ENCODE results near the gene SREBF1.

Gene SREBF1

GRCh38 chr17:17823433-17824118, 13.2 kb downstream of the SREBF1 start:
- peak; percentile 88 for DNase-seq

GRCh38 chr17:17822616-17823015, 14.2 kb downstream of the SREBF1 start:
- no peak for DNase-seq

DNA sequence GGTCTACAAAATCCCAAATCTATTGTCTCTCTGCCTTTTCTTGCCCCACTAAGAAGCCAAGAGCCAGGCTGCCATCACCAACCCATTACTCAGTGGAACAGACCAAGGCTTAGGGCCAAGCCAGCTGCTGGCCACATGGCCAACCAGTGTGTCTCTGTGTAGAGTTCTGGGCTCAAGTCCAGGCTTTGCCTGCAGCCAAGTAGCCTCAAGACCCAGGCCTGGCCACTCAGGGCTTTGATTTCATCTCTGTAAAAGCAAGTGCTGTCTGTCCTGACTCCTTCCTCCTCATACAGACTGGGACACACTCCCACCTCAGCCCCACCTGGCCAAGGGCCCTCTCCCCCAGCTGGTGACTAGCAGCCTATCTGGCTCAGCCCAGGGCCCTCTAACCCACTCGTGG, 14.6 kb downstream of the SREBF1 start:
- peak; percentile 45 for DNase-seq

GRCh38 chr17:17820463-17821158, 16.2 kb downstream of the SREBF1 start:
- DNase-seq, result no peak

DNA sequence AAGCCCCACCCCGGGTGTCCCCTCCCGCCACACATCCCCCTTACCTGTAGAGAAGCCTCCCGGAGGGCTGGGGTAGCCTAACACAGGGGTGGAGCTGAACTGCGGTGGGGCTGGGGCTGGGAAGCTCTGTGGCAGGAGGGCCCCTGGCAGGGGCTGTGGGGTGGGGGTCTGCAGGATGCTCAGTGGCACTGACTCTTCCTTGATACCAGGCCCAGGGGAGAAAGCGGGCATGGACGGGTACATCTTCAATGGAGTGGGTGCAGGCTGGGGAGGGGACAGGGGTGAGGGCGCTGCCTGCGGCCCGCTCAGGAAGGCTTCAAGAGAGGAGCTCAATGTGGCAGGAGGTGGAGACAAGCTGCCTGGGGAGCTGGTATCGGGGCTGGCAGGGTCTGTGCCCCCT, 16.7 kb downstream of the SREBF1 start:
- DNase-seq, result no peak

DNA sequence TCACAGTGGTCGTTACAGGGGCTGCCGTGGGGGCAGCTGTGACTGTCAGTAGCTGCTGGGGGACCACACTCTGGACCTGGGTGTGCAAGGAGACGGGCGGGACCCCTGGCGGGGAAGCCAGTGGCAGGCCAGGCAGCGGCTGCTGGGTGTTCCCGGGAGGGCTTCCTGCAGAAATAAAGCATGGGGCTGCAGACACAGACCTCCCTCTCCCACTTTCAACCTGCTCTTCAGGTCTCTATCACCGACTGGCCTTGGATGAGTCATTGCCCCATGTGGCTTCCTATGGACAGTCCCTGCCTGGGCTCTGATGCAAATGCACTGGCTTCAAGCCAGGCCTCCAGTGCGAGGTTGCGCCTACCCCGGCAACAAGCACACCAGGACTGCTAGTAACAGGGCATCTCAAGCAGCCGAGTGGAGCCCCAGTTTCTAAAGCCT, 17.2 kb downstream of the SREBF1 start:
- DNase-seq, result peak; percentile 76

GRCh38 chr17:17819111-17819510, 17.7 kb downstream of the SREBF1 start:
- DNase-seq, result no peak

- no peak for DNase-seq
Observed at GRCh38 chr17:17818088-17818526, 18.7 kb downstream of the SREBF1 start.

- no peak for DNase-seq
Observed at GRCh38 chr17:17817552-17817947, 19.2 kb downstream of the SREBF1 start.

DNA sequence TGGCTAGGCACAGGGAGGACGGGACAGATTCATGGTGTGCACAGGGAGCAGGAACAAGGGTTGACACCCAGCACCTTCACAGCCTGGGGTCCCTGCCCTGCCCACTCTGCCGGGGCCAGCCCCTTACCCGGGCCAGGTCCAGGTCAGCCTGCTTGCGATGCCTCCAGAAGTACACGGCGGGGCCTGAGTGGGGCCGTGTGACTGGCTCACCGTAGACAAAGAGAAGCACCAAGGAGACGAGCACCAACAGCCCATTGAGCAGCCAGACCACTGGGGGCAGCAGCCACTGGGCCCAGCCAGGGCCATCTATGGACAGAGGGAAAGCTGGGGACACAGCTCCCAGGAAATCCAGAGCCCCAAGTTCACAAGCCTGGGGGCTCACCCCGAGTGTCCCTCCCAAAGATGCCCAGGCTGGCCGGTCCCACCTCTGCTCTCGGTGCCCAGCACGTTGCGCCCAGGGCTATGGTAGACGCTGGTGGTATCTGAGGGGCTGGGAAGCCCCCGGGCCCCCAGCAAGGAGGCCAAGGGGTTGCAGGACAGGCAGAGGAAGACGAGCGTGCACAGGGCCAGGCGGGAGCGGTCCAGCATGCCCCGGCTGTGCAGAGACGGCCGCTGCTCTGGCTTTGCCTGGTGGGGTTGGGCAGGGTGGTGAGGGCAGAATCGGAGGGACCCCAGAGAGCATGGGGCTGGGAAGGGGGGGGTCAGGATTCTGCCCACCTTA, 19.8 kb downstream of the SREBF1 start:
- no peak for DNase-seq

DNA sequence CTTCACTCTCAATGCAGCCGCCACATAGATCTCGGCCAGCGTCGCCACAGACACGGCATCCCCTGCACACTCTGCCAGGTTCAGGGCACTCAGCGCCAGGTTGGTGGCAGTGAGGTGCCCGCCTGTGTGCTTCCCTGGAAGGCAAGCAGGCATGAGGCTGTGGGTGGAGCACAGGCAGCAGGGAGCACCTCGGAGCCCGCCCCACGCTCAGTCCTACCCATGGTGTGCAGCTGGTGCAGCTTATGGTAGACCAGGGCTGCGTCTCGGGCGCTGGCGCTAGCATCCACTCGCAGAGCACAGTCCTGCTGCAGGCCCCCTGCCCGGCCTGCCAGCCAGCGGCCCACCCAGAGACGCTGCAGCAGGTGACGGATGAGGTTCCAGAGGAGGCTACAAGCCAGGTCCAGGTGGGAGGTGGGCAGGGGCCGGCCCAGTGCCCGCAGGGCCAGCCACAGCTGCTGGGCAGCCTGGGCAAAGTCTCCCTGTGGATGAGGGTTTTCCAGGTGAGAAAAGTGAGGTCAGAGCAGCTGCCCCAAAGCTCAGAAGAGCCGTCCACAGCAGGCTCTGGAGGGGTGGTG, 20.5 kb downstream of the SREBF1 start:
- DNase-seq, result no peak

GRCh38 chr17:17815436-17816200, 21.2 kb downstream of the SREBF1 start:
- no peak for DNase-seq

DNA sequence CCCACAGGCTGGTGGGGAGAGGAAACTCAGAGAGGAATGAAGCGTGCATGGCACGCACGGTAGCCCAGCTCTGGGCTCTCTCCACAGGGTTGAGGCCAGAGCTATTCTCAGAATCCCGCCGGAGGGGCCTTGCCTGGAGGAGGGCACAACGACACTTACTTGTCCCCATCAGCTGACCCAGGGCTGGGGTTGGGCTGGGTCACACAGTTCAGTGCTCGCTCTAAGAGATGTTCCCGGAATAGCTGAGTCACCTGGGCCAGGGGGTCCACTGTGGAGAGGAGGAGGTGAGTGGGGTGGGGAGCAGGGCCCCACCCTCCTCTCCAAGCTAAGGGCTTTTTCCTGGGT, 21.8 kb downstream of the SREBF1 start:
- DNase-seq, result no peak

DNA sequence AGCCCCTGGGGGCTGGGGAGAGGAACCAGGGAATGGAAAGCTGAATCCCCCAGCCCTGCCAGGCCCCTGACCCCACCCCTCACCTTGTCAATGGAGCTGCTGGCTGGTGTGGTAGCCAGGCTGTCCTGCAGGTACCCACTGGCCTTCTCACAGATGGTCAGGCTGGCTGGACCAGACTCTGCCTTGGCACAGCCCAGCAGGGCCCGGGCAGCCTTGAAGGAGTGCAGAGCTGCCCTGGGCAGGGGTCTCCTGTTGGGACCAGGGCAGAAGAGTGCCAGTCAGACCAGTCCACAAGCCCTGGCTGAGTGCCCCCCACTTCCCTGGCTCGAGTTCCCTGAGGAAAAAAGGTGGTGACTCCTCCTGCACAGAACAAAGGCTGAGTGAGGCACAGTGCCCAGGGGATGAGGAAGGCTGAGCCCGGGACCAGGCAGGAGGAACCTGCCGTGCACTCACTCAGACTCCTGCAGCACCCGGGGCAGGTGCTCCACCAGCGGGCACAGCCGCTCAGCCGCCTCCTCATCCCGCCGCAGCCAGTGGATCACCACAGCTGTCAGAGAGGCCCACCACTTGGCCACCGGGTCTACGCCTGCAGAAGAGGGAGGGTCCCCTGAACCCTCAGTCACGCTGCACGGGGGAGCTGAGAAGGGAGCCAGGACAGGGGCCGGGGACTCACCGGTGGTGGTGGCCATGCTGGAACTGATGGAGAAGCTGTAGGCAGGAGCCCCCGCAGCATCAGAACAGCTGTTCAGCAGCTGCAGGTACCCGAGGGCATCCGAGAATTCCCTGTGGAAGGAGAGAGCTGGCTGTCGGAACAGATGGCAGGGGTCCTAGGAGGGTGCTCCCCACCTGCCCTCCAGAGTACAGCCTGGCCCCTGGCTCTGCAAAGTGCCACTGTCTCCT, 22.4 kb downstream of the SREBF1 start:
- DNase-seq, result no peak

DNA sequence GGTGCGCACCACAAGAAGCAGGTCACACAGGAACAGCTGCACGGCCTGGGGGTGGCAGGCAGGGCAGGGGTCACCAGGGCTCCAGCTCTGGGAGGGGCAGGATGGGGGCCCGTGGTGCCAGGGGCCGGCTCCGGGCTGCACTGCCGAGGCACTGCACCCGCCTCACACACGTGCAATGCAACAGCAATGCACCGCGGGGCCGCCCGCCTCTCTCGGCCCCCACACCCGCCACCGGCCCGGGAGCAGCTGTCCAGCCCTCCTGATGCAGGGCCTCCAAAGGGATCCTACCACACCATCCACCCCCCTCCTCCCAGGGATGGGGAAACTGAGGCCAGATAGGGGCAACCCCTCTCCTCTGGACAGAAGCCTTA, 23.1 kb downstream of the SREBF1 start:
- DNase-seq, result no peak

GRCh38 chr17:17813055-17813724, 23.6 kb downstream of the SREBF1 start:
- DNase-seq, result no peak

DNA sequence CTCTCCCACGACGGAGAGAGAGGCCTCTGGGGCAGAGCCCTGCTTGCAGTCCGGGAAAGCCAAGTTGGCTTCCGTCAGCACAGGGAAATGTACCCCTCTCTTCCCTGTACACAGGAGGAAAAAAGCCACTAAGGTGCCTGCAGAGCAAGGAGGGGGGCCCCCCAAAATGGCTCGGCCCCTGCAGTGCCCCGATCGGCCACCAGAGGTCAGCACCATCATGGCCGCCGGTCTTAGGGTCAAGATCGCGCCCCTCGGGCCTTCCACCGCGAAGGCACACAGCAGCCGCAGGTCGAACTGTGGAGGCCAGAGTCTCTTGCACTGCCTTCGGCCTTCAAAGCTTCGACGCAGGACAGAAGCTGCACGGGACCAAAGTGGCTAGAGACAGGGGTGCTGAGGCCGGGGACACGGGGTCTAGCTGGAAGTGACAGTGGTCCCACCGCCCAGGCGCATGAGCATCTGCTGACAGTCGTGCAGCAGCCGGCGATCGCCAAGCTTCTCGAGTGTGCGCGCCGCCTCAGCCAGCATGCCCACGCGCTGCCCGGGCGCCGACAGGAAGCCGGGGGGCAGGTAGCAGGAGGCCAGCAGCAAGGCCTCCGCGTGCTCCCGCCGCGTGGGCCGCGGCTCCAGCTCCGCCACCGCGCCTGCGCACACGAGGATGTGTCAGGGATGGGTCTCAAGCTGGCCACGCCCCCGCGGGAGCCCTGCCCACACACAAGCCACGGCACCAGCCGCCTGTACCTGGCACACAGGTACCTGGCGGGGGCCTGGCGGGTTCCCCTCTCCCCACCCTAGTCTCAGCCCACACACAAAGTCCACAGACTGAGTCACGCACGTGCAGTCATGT, 24.4 kb downstream of the SREBF1 start:
- DNase-seq, result peak; percentile 51

DNA sequence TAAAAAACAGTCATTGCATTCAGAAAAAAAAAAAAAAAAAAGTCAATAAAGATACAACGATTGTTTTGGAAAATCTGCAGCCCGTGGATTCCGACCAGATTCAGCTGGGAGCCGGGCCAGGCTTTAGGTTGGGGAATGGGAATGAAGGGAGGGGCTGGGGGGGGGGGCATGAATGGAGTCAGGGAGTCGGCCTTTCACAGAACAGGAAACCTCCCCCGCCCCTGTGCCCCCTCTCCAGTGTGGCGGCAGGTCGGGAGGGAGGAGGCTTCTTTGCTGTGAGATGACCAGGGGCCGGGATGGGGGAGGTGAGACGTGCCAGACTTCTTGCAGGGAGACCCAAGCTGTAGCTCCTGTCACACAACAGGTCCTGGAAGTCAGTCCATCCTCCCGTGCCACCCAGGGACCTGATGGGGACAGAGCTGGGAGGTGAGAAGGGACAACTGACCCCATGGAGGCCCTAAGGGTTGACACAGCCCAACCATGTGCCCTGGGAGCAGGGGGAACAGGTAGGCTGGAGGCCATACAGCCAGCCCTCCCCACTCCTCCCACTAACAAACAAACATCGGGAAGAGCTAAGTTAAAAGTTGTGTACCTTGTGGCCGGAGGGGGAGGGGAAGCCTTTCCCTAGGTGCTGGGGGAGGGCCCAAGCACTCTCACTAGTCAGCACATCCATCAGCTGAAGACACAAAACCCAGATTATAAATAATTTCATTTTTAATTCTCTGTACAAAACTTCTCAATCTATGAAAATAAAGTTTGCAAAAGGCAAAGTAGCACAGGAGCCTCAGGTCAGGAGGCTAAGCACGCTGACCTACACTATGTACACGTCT, 25.2 kb downstream of the SREBF1 start:
- no peak for DNase-seq

- DNase-seq, result no peak
Observed at GRCh38 chr17:17810895-17811248, 25.9 kb downstream of the SREBF1 start.
